Measurements from ENCODE around the gene GRIK4. TPM values are rescaled to one million over a fixed set of nuclear protein-coding genes. Genes with fewer than 3 reads are reported as not detected.

Gene GRIK4
- polyA plus RNA-seq, 1 donor from 2014 or later = 3.4 TPM

DNA sequence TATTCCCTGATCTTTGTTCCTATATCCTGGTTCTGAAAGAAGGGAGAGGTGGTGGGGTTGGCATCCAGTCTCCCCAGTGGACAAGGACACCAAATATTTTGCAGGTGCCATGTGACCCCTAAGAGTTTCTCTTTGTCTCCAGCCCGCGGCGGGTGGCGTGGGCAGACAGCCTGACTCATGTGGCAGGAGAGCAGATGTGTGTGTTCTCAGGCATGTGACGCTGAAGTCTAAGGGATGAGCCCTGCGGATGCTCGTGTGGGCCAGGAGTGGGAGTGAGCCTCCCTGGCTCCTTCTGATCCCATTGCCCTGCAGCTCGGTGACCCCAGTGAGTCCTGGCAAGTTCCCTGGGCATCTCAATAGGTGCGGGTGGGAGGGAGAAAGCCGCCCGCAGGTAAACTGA, 417.5 kb downstream of the GRIK4 start:
- H3K79me2 ChIP-seq (replicated peaks; ENCODE audit: insufficient read depth, low read length) = no peaks in the 10 kb centered on the region
- H4K20me1 ChIP-seq (ENCODE audit: insufficient read depth) = no peaks in the 10 kb centered on the region
- no peaks in the 10 kb centered on the region for H3K9me2 ChIP-seq (ENCODE audit: insufficient read depth, low read length)
- H3K27ac ChIP-seq (ENCODE audit: low read length) = no peak overlapping the region
- no peaks in the 10 kb centered on the region for H3K27me3 ChIP-seq (ENCODE audit: insufficient read depth, low read depth, low read length)
- H3K4me2 ChIP-seq (ENCODE audit: low read length) = no peak overlapping the region
- H3K36me3 ChIP-seq (ENCODE audit: insufficient read depth, low read length) = no peaks in the 10 kb centered on the region
- H3K9ac ChIP-seq (ENCODE audit: low read length) = no peak overlapping the region
- no peaks in the 10 kb centered on the region for H3F3A ChIP-seq (ENCODE audit: insufficient read depth, low read length, poor library complexity, severe bottlenecking)
- H2AFZ ChIP-seq (ENCODE audit: low read depth, low read length) = no peak overlapping the region
- no peaks in the 10 kb centered on the region for H3K9me3 ChIP-seq (ENCODE audit: low read length)
- H3K4me3 ChIP-seq (ENCODE audit: low read length) = no peak overlapping the region
- TF ChIP-seq EZH2 (IDR thresholded peaks at IDR 0.05; ENCODE audit: borderline replicate concordance, insufficient read depth, low read length, poor library complexity, severe bottlenecking) (no peak), TAF1 (IDR thresholded peaks at IDR 0.05; ENCODE audit: low read depth) (no peak), MXI1 (conservative IDR thresholded peaks at IDR 0.05; ENCODE audit: poor library complexity, severe bottlenecking) (no peak), SMC3 (conservative IDR thresholded peaks at IDR 0.05; ENCODE audit: poor library complexity) (no peak), RAD21 (conservative IDR thresholded peaks at IDR 0.05) (no peak), POLR2AphosphoS5 (IDR thresholded peaks at IDR 0.05) (no peak), EP300 (conservative IDR thresholded peaks at IDR 0.05; ENCODE audit: poor library complexity, severe bottlenecking) (no peak)
- TF ChIP-seq, protein P1, sequence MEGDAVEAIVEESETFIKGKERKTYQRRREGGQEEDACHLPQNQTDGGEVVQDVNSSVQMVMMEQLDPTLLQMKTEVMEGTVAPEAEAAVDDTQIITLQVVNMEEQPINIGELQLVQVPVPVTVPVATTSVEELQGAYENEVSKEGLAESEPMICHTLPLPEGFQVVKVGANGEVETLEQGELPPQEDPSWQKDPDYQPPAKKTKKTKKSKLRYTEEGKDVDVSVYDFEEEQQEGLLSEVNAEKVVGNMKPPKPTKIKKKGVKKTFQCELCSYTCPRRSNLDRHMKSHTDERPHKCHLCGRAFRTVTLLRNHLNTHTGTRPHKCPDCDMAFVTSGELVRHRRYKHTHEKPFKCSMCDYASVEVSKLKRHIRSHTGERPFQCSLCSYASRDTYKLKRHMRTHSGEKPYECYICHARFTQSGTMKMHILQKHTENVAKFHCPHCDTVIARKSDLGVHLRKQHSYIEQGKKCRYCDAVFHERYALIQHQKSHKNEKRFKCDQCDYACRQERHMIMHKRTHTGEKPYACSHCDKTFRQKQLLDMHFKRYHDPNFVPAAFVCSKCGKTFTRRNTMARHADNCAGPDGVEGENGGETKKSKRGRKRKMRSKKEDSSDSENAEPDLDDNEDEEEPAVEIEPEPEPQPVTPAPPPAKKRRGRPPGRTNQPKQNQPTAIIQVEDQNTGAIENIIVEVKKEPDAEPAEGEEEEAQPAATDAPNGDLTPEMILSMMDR (IDR thresholded peaks at IDR 0.05; ENCODE audit: poor library complexity, severe bottlenecking) = no peak
- TF ChIP-seq, protein P2, sequence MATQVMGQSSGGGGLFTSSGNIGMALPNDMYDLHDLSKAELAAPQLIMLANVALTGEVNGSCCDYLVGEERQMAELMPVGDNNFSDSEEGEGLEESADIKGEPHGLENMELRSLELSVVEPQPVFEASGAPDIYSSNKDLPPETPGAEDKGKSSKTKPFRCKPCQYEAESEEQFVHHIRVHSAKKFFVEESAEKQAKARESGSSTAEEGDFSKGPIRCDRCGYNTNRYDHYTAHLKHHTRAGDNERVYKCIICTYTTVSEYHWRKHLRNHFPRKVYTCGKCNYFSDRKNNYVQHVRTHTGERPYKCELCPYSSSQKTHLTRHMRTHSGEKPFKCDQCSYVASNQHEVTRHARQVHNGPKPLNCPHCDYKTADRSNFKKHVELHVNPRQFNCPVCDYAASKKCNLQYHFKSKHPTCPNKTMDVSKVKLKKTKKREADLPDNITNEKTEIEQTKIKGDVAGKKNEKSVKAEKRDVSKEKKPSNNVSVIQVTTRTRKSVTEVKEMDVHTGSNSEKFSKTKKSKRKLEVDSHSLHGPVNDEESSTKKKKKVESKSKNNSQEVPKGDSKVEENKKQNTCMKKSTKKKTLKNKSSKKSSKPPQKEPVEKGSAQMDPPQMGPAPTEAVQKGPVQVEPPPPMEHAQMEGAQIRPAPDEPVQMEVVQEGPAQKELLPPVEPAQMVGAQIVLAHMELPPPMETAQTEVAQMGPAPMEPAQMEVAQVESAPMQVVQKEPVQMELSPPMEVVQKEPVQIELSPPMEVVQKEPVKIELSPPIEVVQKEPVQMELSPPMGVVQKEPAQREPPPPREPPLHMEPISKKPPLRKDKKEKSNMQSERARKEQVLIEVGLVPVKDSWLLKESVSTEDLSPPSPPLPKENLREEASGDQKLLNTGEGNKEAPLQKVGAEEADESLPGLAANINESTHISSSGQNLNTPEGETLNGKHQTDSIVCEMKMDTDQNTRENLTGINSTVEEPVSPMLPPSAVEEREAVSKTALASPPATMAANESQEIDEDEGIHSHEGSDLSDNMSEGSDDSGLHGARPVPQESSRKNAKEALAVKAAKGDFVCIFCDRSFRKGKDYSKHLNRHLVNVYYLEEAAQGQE (IDR thresholded peaks at IDR 0.05; ENCODE audit: borderline replicate concordance) = no peak

DNA sequence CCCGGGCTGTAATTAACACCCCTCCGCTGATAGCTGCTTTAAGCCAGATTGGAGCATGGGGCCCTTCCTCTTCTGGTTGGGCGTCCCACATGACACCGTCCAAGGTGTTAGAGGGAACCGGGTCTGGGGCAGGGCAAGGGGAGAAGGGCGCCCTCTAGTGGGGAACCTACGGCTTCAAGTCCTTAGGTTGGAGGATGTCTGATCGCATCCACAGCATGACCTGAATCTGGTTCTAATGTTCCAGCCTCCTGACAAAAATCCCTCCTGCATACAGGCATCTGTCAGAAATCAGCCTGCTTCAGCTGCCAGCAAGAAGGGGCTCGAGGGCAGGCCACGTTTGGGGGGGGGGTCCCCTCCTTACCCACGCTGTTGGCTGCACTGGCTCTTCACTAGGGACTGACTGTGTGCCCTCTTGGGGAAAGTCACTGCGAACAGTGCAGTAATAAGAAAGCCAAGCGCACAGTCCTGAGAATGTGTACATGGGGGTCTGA, 418.2 kb downstream of the GRIK4 start:
- no peak overlapping the region for H3K9ac ChIP-seq (ENCODE audit: low read length)
- no peak overlapping the region for H3K4me2 ChIP-seq (ENCODE audit: low read length)
- H3K9me2 ChIP-seq (ENCODE audit: insufficient read depth, low read length) = no peaks in the 10 kb centered on the region
- TF ChIP-seq TAF1 (IDR thresholded peaks at IDR 0.05; ENCODE audit: low read depth) (no peak), MXI1 (conservative IDR thresholded peaks at IDR 0.05; ENCODE audit: poor library complexity, severe bottlenecking) (no peak), EZH2 (IDR thresholded peaks at IDR 0.05; ENCODE audit: borderline replicate concordance, insufficient read depth, low read length, poor library complexity, severe bottlenecking) (no peak), SMC3 (conservative IDR thresholded peaks at IDR 0.05; ENCODE audit: poor library complexity) (peak; percentile 59), EP300 (conservative IDR thresholded peaks at IDR 0.05; ENCODE audit: poor library complexity, severe bottlenecking) (no peak), RAD21 (conservative IDR thresholded peaks at IDR 0.05) (peak; percentile 47), POLR2AphosphoS5 (IDR thresholded peaks at IDR 0.05) (no peak)
- TF ChIP-seq, protein P1 (IDR thresholded peaks at IDR 0.05; ENCODE audit: poor library complexity, severe bottlenecking) = peak; percentile 62
- TF ChIP-seq, protein P2 (IDR thresholded peaks at IDR 0.05; ENCODE audit: borderline replicate concordance) = no peak
- no peaks in the 10 kb centered on the region for H3F3A ChIP-seq (ENCODE audit: insufficient read depth, low read length, poor library complexity, severe bottlenecking)
- no peak overlapping the region for H3K4me3 ChIP-seq (ENCODE audit: low read length)
- no peaks in the 10 kb centered on the region for H3K27me3 ChIP-seq (ENCODE audit: insufficient read depth, low read depth, low read length)
- no peak overlapping the region for H3K27ac ChIP-seq (ENCODE audit: low read length)
- H3K36me3 ChIP-seq (ENCODE audit: insufficient read depth, low read length) = no peaks in the 10 kb centered on the region
- H3K9me3 ChIP-seq (ENCODE audit: low read length) = no peaks in the 10 kb centered on the region
- no peaks in the 10 kb centered on the region for H4K20me1 ChIP-seq (ENCODE audit: insufficient read depth)
- no peak overlapping the region for H2AFZ ChIP-seq (ENCODE audit: low read depth, low read length)
- no peaks in the 10 kb centered on the region for H3K79me2 ChIP-seq (replicated peaks; ENCODE audit: insufficient read depth, low read length)

All from neural cell (in vitro differentiated cells).